T-cell (primary cell): ENCODE results near the gene IGFL3. TPM values are rescaled to one million over a fixed set of nuclear protein-coding genes. Genes with fewer than 3 reads are reported as not detected.

Experiments used
- ATAC-seq, 4 experiments: fragments of 200-7000 bp in 3 of 4; fragments of 150-1000 bp in 1 of 4; cut with Tn5 transposase; replicated peaks in 1 of 4; 1 replicate in 3 of 4; 2 replicates in 1 of 4; pipeline ENCODE4 v1.10.0; 2021; ENCODE audit warnings: moderate library complexity in 3 of 4, mild to moderate bottlenecking in 2 of 4, moderate number of reproducible peaks in 1 of 4
- CTCF ChIA-PET, 2 donors: fragments of 300-600 bp; sonication (Branson Sonifier 250); formaldehyde crosslinking; loops; one replicate each; lab custom pipeline; 2022; ENCODE audit warnings: antibody characterized with exemption in 2 of 2; lab: Charles Lee
- POLR2A ChIA-PET, 2 donors: fragments of 300-600 bp; sonication (Branson Sonifier 250); formaldehyde crosslinking; loops; one replicate each; lab custom pipeline; 2022; ENCODE audit warnings: antibody characterized with exemption in 2 of 2; lab: Charles Lee
- DNase-seq, 35 experiments: peaks; one replicate each; pipeline versions ENCODE4 v3.0.0 to v3.0.0-alpha.2; 2013 to 2023
- H3K27ac ChIP-seq: one replicate; pipeline ENCODE4 v1.5.1; 2013; ENCODE audit warnings: low read length
- H3K27me3 ChIP-seq, 2 experiments: replicated peaks in 1 of 2; 1 replicate in 1 of 2; 2 replicates in 1 of 2; pipeline versions ENCODE4 v1.6.1 to v1.7.0; 2013; ENCODE audit warnings: low read length in 1 of 2, mixed read lengths in 1 of 2; ENCODE audit not compliant: control insufficient read depth in 2 of 2, insufficient read depth in 2 of 2; ENCODE audit errors: extremely low read depth in 1 of 2
- H3K36me3 ChIP-seq, 2 donors: 1 replicate in 1 of 2; 2 replicates in 1 of 2; pipeline versions ENCODE4 v1.6.1 to v1.7.0; 2013; ENCODE audit warnings: low read length in 1 of 2; ENCODE audit not compliant: control insufficient read depth in 2 of 2, insufficient read depth in 1 of 2; ENCODE audit errors: extremely low read depth in 1 of 2
- H3K4me1 ChIP-seq, 2 experiments: 1 replicate in 1 of 2; 2 replicates in 1 of 2; pipeline versions ENCODE4 v1.6.1 to v1.7.0; 2013; ENCODE audit warnings: low read length in 2 of 2, mixed read lengths in 1 of 2; ENCODE audit not compliant: insufficient read depth in 2 of 2, control insufficient read depth in 1 of 2; ENCODE audit errors: extremely low read depth in 1 of 2
- H3K4me3 ChIP-seq, 2 donors: 1 replicate in 1 of 2; 2 replicates in 1 of 2; pipeline versions ENCODE4 v1.5.1 to v1.7.0; 2013; ENCODE audit warnings: mild to moderate bottlenecking in 2 of 2, low read length in 1 of 2, moderate library complexity in 1 of 2; ENCODE audit not compliant: control insufficient read depth in 1 of 2; ENCODE audit errors: extremely low read depth in 1 of 2
- H3K9me3 ChIP-seq: 2 replicates; pipeline ENCODE4 v1.7.0; 2013
- H3K27ac Mint-ChIP-seq, 2 donors: one replicate each; pipeline ENCODE4 v1.8.0; 2020 to 2021; ENCODE audit warnings: mild to moderate bottlenecking in 2 of 2, mixed read lengths in 2 of 2
- H3K27me3 Mint-ChIP-seq, 2 donors: one replicate each; pipeline ENCODE4 v1.8.0; 2021 to 2022; ENCODE audit warnings: mixed read lengths in 2 of 2
- H3K36me3 Mint-ChIP-seq: one replicate; pipeline ENCODE4 v1.8.0; 2021; ENCODE audit warnings: mixed read lengths
- H3K4me1 Mint-ChIP-seq, 3 donors: one replicate each; pipeline ENCODE4 v1.8.0; 2020 to 2022; ENCODE audit warnings: mixed read lengths in 3 of 3, mild to moderate bottlenecking in 1 of 3
- H3K4me3 Mint-ChIP-seq, 3 donors: one replicate each; pipeline ENCODE4 v1.8.0; 2020 to 2022; ENCODE audit warnings: mild to moderate bottlenecking in 3 of 3, mixed read lengths in 3 of 3, moderate library complexity in 3 of 3
- H3K9me3 Mint-ChIP-seq, 3 donors: one replicate each; pipeline ENCODE4 v1.8.0; 2020 to 2022; ENCODE audit warnings: mixed read lengths in 3 of 3
- WGBS: methylation state at CpG from one replicate; pipeline ENCODE4 v1.1.5; 2013; ENCODE audit warnings: missing lambda C conversion rate; ENCODE audit not compliant: insufficient coverage; 5-methylcytosine and 5-hydroxymethylcytosine counted together
- total RNA-seq, 35 experiments: library from RNA in 6 of 35; stranded (reverse) in 6 of 35; fragments of 120-200 nt in 1 of 35; gene quantifications; one replicate each; pipeline versions ENCODE4 v1.2.1 to v1.2.4 and lab custom pipeline; 2013 to 2026

The IGFL3 gene
- total RNA-seq, 5 donors from 2014 or later (not counting 1 experiment from before 2014, with no cell fraction given): not detected

GRCh38 chr19:46159418-46160232 lies 35.1 kb upstream of the IGFL3 start:
- Histone ChIP-seq H3K4me1 (no peaks in the 10 kb centered on the region), H3K27me3 (peaks cover 2 to 23% of the 10 kb centered on the region in 2 experiments), H3K27ac (no peak overlapping the region), H3K9me3 (no peaks in the 10 kb centered on the region), H3K4me3 (no peak overlapping the region), H3K36me3 (no peaks in the 10 kb centered on the region)
- no peak for ATAC-seq
- DNase-seq: no peak
- Mint-ChIP-seq H3K27ac (no peak overlapping the region), H3K4me1 (no peaks in the 10 kb centered on the region), H3K27me3 (peaks cover 44 to 53% of the 10 kb centered on the region in 2 donors), H3K9me3 (peaks cover 17 to 23% (median 20%) of the 10 kb centered on the region in 3 donors), H3K36me3 (peaks cover 8% of the 10 kb centered on the region), H3K4me3 (no peak overlapping the region)
- WGBS: 37% methylated on average over 3 of the region's 4 CpGs
- POLR2A ChIA-PET: interaction anchor here in 1 of 2 donors (0.6 kb wide), 1 partner anchor 17 kb away, joined by 4 read pairs; no protein-coding TSS in a partner anchor
- CTCF ChIA-PET: interaction anchor here in 1 of 2 donors (0.5 kb wide), 1 partner anchor 339 kb away, joined by 3 read pairs; no protein-coding TSS in a partner anchor

- Histone ChIP-seq H3K4me1 (no peaks in the 10 kb centered on the region), H3K4me3 (no peak overlapping the region), H3K27ac (no peak overlapping the region), H3K36me3 (no peaks in the 10 kb centered on the region), H3K9me3 (no peaks in the 10 kb centered on the region), H3K27me3 (peaks cover 2 to 15% of the 10 kb centered on the region in 2 experiments)
- DNase-seq (no peak), ATAC-seq (no peak)
- H3K27me3 Mint-ChIP-seq: peaks cover 40 to 57% of the 10 kb centered on the region in 2 donors
- no peaks in the 10 kb centered on the region for H3K36me3 Mint-ChIP-seq
- CTCF ChIA-PET: no interaction called here
- H3K9me3 Mint-ChIP-seq: no peaks in the 10 kb centered on the region
- H3K27ac Mint-ChIP-seq: no peak overlapping the region
- POLR2A ChIA-PET: no interaction called here
- no CpG with 5 or more reads among the region's 3 CpGs for WGBS
- H3K4me3 Mint-ChIP-seq: no peak overlapping the region
- H3K4me1 Mint-ChIP-seq: no peaks in the 10 kb centered on the region
These were observed 30.7 kb upstream of the IGFL3 start for GRCh38 chr19:46155237-46155636.

- H3K27ac Mint-ChIP-seq: no peak overlapping the region
- no peaks in the 10 kb centered on the region for H3K36me3 Mint-ChIP-seq
- no peaks in the 10 kb centered on the region for H3K36me3 ChIP-seq
These were observed 26.1 kb upstream of the IGFL3 start for GRCh38 chr19:46150606-46151005.

GRCh38 chr19:46147791-46148288 lies 23.4 kb upstream of the IGFL3 start, which contains the start of gene IGFL2:
Gene IGFL2, plus strand, starts transcription at chr19:46148238. Its CDS starts 41 bp downstream, at chr19:46148279.
- H3K27me3 Mint-ChIP-seq: peaks cover 35 to 53% of the 10 kb centered on the region in 2 donors
- no peaks in the 10 kb centered on the region for H3K4me1 Mint-ChIP-seq
- no peak within 1 kb of the TSS for H3K27ac Mint-ChIP-seq

More at GRCh38 chr19:46150606-46151005, 26.1 kb upstream of the IGFL3 start:
- H3K27me3 ChIP-seq: peaks cover 0 to 21% of the 10 kb centered on the region in 2 experiments
- Mint-ChIP-seq H3K4me1 (no peaks in the 10 kb centered on the region), H3K4me3 (no peak overlapping the region), H3K9me3 (no peaks in the 10 kb centered on the region), H3K27me3 (peaks cover 43 to 59% of the 10 kb centered on the region in 2 donors)
- H3K4me3 ChIP-seq: no peak overlapping the region
- ATAC-seq (no peak), DNase-seq (no peak)
- no peaks in the 10 kb centered on the region for H3K4me1 ChIP-seq
- H3K9me3 ChIP-seq: no peaks in the 10 kb centered on the region
- no peak overlapping the region for H3K27ac ChIP-seq
- CTCF ChIA-PET: no interaction called here
- WGBS: 87% methylated on average over 5 of the region's 5 CpGs
- POLR2A ChIA-PET: no interaction called here

GRCh38 chr19:46147166-46147740 lies 22.8 kb upstream of the IGFL3 start:
- DNase-seq: no peak
- H3K27me3 Mint-ChIP-seq: peaks cover 32 to 48% of the 10 kb centered on the region in 2 donors
- Histone ChIP-seq H3K27me3 (peaks cover 0 to 14% of the 10 kb centered on the region in 2 experiments), H3K9me3 (no peaks in the 10 kb centered on the region), H3K4me3 (no peak overlapping the region), H3K4me1 (no peaks in the 10 kb centered on the region), H3K36me3 (no peaks in the 10 kb centered on the region), H3K27ac (no peak overlapping the region)
- H3K36me3 Mint-ChIP-seq: no peaks in the 10 kb centered on the region
- no peaks in the 10 kb centered on the region for H3K4me1 Mint-ChIP-seq
- H3K4me3 Mint-ChIP-seq: no peak overlapping the region
- CTCF ChIA-PET: no interaction called here
- no peaks in the 10 kb centered on the region for H3K9me3 Mint-ChIP-seq
- no peak for ATAC-seq
- H3K27ac Mint-ChIP-seq: no peak overlapping the region
- no CpG with 5 or more reads among the region's 8 CpGs for WGBS
- POLR2A ChIA-PET: no interaction called here

More at GRCh38 chr19:46147791-46148288, 23.4 kb upstream of the IGFL3 start, which contains the start of gene IGFL2:
- H3K4me3 Mint-ChIP-seq: no peak within 1 kb of the TSS
- H3K27me3 ChIP-seq: peaks cover 0 to 14% of the 10 kb centered on the region in 2 experiments
- H3K36me3 ChIP-seq: no peaks in the 10 kb centered on the region
- H3K9me3 Mint-ChIP-seq: no peaks in the 10 kb centered on the region
- no peak within 1 kb of the TSS for H3K27ac ChIP-seq
- no peak within 1 kb of the TSS for H3K4me3 ChIP-seq
- H3K9me3 ChIP-seq: no peaks in the 10 kb centered on the region
- ChIA-PET POLR2A (no interaction called here), CTCF (no interaction called here)
- ATAC-seq (no peak), DNase-seq (no peak)
- H3K36me3 Mint-ChIP-seq: no peaks in the 10 kb centered on the region
- 32% methylated on average over 5 of the region's 6 CpGs for WGBS
- no peaks in the 10 kb centered on the region for H3K4me1 ChIP-seq

- H3K36me3 ChIP-seq: no peaks in the 10 kb centered on the region
- H3K4me1 ChIP-seq: no peaks in the 10 kb centered on the region
- H3K27ac Mint-ChIP-seq: no peak overlapping the region
- no peak for DNase-seq
- H3K9me3 ChIP-seq: no peaks in the 10 kb centered on the region
- H3K27me3 ChIP-seq: peaks cover 2 to 6% of the 10 kb centered on the region in 2 experiments
- ATAC-seq: no peak
- H3K4me3 ChIP-seq: no peak overlapping the region
- CTCF ChIA-PET: no interaction called here
- H3K27me3 Mint-ChIP-seq: peaks cover 32 to 42% of the 10 kb centered on the region in 2 donors
- no peak overlapping the region for H3K27ac ChIP-seq
- POLR2A ChIA-PET: no interaction called here
- H3K9me3 Mint-ChIP-seq: no peaks in the 10 kb centered on the region
- 50% methylated on average over 1 of the region's 3 CpGs for WGBS
- no peak overlapping the region for H3K4me3 Mint-ChIP-seq
- H3K36me3 Mint-ChIP-seq: no peaks in the 10 kb centered on the region
- H3K4me1 Mint-ChIP-seq: no peaks in the 10 kb centered on the region
These were observed 20.3 kb upstream of the IGFL3 start for GRCh38 chr19:46144756-46145155.
